PC-3 (cell line): ENCODE results near the gene ABCA3. TPM values are rescaled to one million over a fixed set of nuclear protein-coding genes. Genes with fewer than 3 reads are reported as not detected.

ENCODE experiments used
- ATAC-seq: fragments of 200-7000 bp; cut with Tn5 transposase; 2 replicates; pipeline ENCODE4 v1.9.1; 2020; ENCODE audit warnings: mild to moderate bottlenecking, moderate library complexity
- BruUV-seq: library from RNA; stranded (reverse); fragments of 400-500 nt; replicated peaks from 2 replicates; lab custom pipeline; 2021; lab: Mats Ljungman, UMichigan
- CTCF ChIA-PET: fragments of 300-600 bp; sonication (Branson Sonifier 250); formaldehyde crosslinking; loops from one replicate; lab custom pipeline; 2022; ENCODE audit warnings: antibody characterized with exemption; lab: Charles Lee
- POLR2A ChIA-PET: fragments of 300-600 bp; sonication (Branson Sonifier 250); formaldehyde crosslinking; loops from one replicate; lab custom pipeline; 2022; ENCODE audit warnings: antibody characterized with exemption; ENCODE audit not compliant: unreplicated experiment; lab: Charles Lee
- DNase-seq: peaks from one replicate; pipeline ENCODE4 v3.0.0-alpha.2; 2015
- H2AFZ ChIP-seq: fragments of 300-600 bp; sonication (generic); 2 replicates; pipeline ENCODE4 v1.6.0; 2016; ENCODE audit warnings: antibody characterized with exemption, low read length
- H3F3A ChIP-seq: fragments of 300-600 bp; sonication (generic); one replicate; pipeline ENCODE4 v1.6.0; 2017; ENCODE audit warnings: antibody characterized with exemption, low read length, control low read depth, mild to moderate bottlenecking; ENCODE audit not compliant: unreplicated experiment
- H3K27ac ChIP-seq: fragments of 300-600 bp; sonication (generic); 2 replicates; pipeline ENCODE4 v1.5.1; 2016; ENCODE audit warnings: mild to moderate bottlenecking, low read length
- H3K27me3 ChIP-seq: fragments of 300-600 bp; sonication (generic); 2 replicates; pipeline ENCODE4 v1.6.1; 2016; ENCODE audit warnings: low read length, mixed read lengths
- H3K36me3 ChIP-seq: fragments of 300-600 bp; sonication (generic); 2 replicates; pipeline ENCODE4 v1.6.1; 2016; ENCODE audit warnings: low read depth, mixed run types, low read length, mixed read lengths
- H3K4me1 ChIP-seq: fragments of 300-600 bp; sonication (generic); 2 replicates; pipeline ENCODE4 v1.5.1; 2016; ENCODE audit warnings: low read length; ENCODE audit not compliant: insufficient read depth
- H3K4me2 ChIP-seq: fragments of 300-600 bp; sonication (generic); 2 replicates; pipeline ENCODE4 v1.6.0; 2016; ENCODE audit warnings: low read length
- H3K4me3 ChIP-seq: fragments of 300-600 bp; sonication (generic); 2 replicates; pipeline ENCODE4 v1.5.1; 2016; ENCODE audit warnings: mild to moderate bottlenecking, low read length, mixed read lengths
- H3K79me2 ChIP-seq: fragments of 300-600 bp; sonication (generic); 2 replicates; pipeline ENCODE4 v1.6.1; 2017; ENCODE audit warnings: low read length, mixed read lengths
- H3K9ac ChIP-seq: fragments of 300-600 bp; sonication (generic); 2 replicates; pipeline ENCODE4 v1.6.0; 2016; ENCODE audit warnings: mild to moderate bottlenecking, low read length
- H3K9me2 ChIP-seq: fragments of 300-600 bp; sonication (generic); replicated peaks from 2 replicates; pipeline ENCODE4 v1.6.1; 2016; ENCODE audit warnings: mixed run types, low read length, mixed read lengths
- H3K9me3 ChIP-seq: fragments of 300-600 bp; sonication (generic); 2 replicates; pipeline ENCODE4 v1.6.1; 2016; ENCODE audit warnings: low read length, mixed read lengths
- H4K20me1 ChIP-seq: fragments of 300-600 bp; sonication (generic); 2 replicates; pipeline ENCODE4 v1.6.1; 2016; ENCODE audit warnings: low read length, mixed read lengths
- EZH2 ChIP-seq: fragments of 300-600 bp; sonication (generic); IDR thresholded peaks from one replicate; pipeline ENCODE4 v1.6.1; 2017; ENCODE audit warnings: antibody characterized with exemption, mild to moderate bottlenecking, low read length; ENCODE audit not compliant: unreplicated experiment
- EZH2phosphoT487 ChIP-seq: fragments of 300-600 bp; sonication (generic); IDR thresholded peaks from 2 replicates; pipeline ENCODE4 v1.6.1; 2018; ENCODE audit warnings: mild to moderate bottlenecking, antibody characterized with exemption, low read length, borderline replicate concordance
- intact Hi-C: fragments of 100-400 bp; cut with micrococcal nuclease; formaldehyde crosslinking; loops from 2 replicates; pipeline ENCODE4 v1.9.0; 2023
- total RNA-seq: library from RNA; depleted of rRNA; stranded (reverse); fragments of >200 nt; gene quantifications from 2 replicates; pipeline ENCODE4 v1.2.3, GENCODE V29; 2014
- TF ChIP-seq, protein P1 (sequence below): fragments of 300-600 bp; sonication (generic); conservative IDR thresholded peaks from 2 replicates; pipeline ENCODE4 v1.5.1; 2017; ENCODE audit warnings: antibody characterized with exemption, low read depth, mild to moderate bottlenecking, low read length

ABCA3 gene
- total RNA-seq, 1 experiment from 2014 or later: 11.0 TPM

DNA sequence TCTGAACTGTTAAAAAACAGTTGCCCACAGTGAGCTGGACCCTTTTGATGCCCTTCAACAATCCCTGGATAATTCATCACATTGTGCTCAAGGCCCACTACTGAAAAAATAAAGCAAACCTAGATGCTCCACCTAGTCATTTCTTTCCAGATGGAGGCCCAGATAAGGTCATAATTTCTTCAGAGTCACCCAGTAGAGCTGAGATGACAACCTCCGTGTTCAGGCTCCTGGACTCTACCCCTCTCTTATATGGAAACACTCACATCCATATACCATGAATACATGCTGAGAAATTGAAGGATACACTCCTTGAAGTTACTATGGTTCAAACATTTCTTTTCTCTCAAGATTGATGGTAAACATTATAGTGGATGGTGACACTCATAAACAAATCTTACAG lies 2.7 kb upstream of the ABCA3 start:
- intact Hi-C loops: loop anchor here (5.0 kb wide), 1 partner anchor 44 kb away; no protein-coding TSS in a partner anchor
- TF ChIP-seq EZH2: no peak
- TF ChIP-seq, protein P1, sequence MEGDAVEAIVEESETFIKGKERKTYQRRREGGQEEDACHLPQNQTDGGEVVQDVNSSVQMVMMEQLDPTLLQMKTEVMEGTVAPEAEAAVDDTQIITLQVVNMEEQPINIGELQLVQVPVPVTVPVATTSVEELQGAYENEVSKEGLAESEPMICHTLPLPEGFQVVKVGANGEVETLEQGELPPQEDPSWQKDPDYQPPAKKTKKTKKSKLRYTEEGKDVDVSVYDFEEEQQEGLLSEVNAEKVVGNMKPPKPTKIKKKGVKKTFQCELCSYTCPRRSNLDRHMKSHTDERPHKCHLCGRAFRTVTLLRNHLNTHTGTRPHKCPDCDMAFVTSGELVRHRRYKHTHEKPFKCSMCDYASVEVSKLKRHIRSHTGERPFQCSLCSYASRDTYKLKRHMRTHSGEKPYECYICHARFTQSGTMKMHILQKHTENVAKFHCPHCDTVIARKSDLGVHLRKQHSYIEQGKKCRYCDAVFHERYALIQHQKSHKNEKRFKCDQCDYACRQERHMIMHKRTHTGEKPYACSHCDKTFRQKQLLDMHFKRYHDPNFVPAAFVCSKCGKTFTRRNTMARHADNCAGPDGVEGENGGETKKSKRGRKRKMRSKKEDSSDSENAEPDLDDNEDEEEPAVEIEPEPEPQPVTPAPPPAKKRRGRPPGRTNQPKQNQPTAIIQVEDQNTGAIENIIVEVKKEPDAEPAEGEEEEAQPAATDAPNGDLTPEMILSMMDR: no peak
- Histone ChIP-seq H2AFZ (no peak overlapping the region), H3K27me3 (no peaks in the 10 kb centered on the region), H3K9ac (no peak overlapping the region), H4K20me1 (no peaks in the 10 kb centered on the region), H3K9me3 (no peaks in the 10 kb centered on the region), H3K4me1 (0 out of 2 replicates have a peak, but pooled peaks cover 3% of the 10 kb centered on the region), H3K36me3 (no peaks in the 10 kb centered on the region), H3K27ac (no peak overlapping the region), H3K9me2 (no peaks in the 10 kb centered on the region), H3K4me2 (no peak overlapping the region), H3K4me3 (no peak overlapping the region), H3F3A (no peaks in the 10 kb centered on the region), H3K79me2 (peaks cover 4% of the 10 kb centered on the region; the same call in 1 of the 2 replicates)
- DNase-seq: no peak
- ChIA-PET CTCF (no interaction called here), POLR2A (no interaction called here)
- BruUV-seq: no TSS peak
- no peak for ATAC-seq

DNA sequence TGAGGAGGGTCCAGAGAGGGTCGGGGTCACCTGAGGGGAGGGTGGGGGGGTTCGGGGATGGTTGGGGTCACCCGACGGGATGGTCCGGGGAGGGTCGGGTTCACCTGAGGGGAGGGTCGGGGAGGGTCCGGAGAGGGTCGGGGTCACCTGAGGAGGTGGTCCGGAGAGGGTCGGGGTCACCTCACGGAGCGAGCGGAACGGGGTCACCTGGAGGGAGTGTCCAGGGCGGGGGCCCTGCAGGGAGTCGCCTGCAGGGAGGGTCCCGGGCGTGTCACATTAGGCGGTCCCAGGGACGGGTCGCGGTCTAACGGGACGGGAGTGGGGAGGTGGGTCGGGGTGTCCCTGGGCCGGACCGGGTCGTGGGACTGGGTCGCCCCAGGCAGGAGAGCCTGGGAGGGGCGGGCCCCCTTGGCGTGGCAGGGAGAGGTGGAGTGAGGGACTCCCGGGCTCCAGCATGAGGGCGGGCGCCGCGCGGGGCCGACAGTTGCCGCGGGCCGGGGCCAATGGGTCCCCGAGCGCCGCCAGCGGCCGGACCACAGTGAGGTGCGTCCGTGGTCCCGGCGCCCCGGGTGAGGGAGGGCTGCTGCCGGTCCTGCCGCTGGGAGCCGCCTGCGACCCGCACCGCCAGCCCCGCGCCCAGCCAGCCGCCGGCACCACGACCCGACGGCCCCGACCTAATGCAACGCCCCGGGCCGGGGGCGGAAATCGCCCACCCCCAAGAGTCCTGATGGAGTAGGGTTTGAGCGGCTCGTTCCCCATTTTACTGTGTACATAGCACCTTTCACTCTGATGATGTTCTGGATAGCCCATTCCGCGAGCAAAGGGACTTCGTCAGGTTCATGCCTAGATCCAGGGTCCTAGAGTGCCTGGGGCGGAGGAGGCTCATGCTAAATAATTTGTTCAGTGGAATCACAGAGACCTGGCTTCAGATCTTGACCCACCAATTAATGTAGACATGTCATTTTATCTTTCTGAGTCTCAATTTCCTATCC lies 1.2 kb upstream of the ABCA3 start:
- H3F3A ChIP-seq: no peaks in the 10 kb centered on the region
- no peaks in the 10 kb centered on the region for H4K20me1 ChIP-seq
- no peak overlapping the region for H3K4me3 ChIP-seq
- H3K36me3 ChIP-seq: no peaks in the 10 kb centered on the region
- intact Hi-C loops: loop anchor here (2.0 to 5.0 kb wide), 2 partner anchors 46 to 89 kb away; no protein-coding TSS in a partner anchor
- ChIA-PET CTCF (no interaction called here), POLR2A (no interaction called here)
- no peaks in the 10 kb centered on the region for H3K9me2 ChIP-seq
- no peak overlapping the region for H3K4me2 ChIP-seq
- no peaks in the 10 kb centered on the region for H3K9me3 ChIP-seq
- no peak overlapping the region for H2AFZ ChIP-seq
- H3K4me1 ChIP-seq: 0 out of 2 replicates have a peak, but pooled peaks cover 3% of the 10 kb centered on the region
- no peak for DNase-seq
- peaks cover 4% of the 10 kb centered on the region; the same call in 1 of the 2 replicates for H3K79me2 ChIP-seq
- no peak overlapping the region for H3K27ac ChIP-seq
- TF ChIP-seq EZH2phosphoT487 (no peak), EZH2 (no peak)
- TF ChIP-seq, protein P1: no peak
- ATAC-seq: no peak
- no peaks in the 10 kb centered on the region for H3K27me3 ChIP-seq
- BruUV-seq: no TSS peak
- no peak overlapping the region for H3K9ac ChIP-seq
